DMS53 (cell line): ENCODE measurements around the gene LMBRD1.

ENCODE experiments used
- DNase-seq: peaks from one replicate; lab custom pipeline; 2025; lab: John Stamatoyannopoulos, UW

Gene LMBRD1

DNA sequence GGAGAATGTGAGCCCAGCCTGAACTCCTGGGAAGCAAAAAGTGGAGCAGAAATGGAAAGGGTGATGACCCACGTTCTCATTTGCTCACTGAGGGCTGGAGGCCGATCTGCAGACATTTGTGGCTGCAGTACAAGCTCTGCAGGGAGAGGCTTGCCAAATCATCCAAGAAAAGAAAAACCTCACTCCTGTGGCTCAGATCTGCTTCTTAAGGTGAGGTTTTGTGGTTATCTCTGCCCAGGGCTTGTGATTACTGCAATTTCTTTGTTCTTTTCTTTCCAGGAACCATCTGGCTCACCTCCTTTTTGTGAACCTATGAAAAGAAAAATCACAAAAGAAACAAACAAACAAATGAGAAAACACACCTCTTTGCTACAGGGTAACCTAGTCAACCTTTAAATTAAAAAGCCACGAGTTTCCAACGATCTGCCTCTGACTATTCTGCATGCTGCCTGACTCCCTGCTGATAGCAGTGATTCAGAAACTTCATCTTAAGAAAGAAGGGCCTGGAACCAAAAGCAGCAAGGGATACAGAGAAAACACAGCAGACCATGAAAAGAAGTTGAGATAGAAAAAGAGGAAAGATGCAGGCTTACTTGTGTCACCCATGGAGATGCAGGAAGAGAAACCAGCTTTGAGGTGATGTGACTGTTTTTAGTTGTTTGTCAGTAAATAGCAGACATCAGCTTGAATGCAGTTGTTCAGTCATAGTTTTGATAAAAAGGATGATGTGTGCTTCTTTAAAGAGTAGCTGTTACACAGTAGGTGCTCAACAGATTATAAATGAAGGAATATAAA is 165.1 kb downstream of the LMBRD1 start:
- DNase-seq: no peak

- DNase-seq: no peak
These were observed 166.0 kb downstream of the LMBRD1 start for GRCh38 chr6:69630767-69631166.

DNA sequence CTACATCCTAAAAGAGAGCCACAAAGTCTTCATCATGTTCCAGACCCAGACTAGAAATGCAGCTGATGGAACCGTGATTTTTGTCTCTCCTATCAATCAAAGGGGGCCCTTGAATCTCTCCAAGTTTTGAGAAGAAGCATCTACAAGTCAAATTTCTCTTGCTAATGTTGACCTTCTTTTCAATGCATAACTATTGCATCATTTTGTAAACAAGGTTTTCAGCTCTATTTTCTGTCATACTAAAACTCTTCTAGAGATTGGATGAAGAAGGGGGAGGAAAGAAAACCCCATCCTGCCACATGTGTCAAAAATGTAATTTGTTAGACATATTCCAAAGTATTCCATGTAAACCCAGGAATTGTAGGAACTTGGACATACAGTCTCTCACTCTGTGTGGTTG is 169.2 kb downstream of the LMBRD1 start:
- no peak for DNase-seq

GRCh38 chr6:69624944-69625343 is 171.9 kb downstream of the LMBRD1 start:
- DNase-seq: no peak
